ENCODE measurements around the gene ALKAL2. TPM values are rescaled to one million over a fixed set of nuclear protein-coding genes. Genes with fewer than 3 reads are reported as not detected.

ALKAL2 gene
- total and polyA plus RNA-seq, 10 of the 15 experiments (the other 5 are each of a cell fraction or from before 2014, with no cell fraction given): 0.11 to 0.29 (median 0.11) TPM; not detected in 7

GRCh38 chr2:279956-280649 is 7.8 kb downstream of the ALKAL2 start (continued):
- no peak for TF ChIP-seq ZNF274 (IDR thresholded peaks at IDR 0.05; ENCODE audit: insufficient read depth, insufficient read length)
- TF ChIP-seq RELA (IDR thresholded peaks at IDR 0.05; ENCODE audit: borderline replicate concordance, partially characterized antibody): no peak
- no peak for TF ChIP-seq CBFB (IDR thresholded peaks at IDR 0.05; ENCODE audit: low read depth)

- SMC1A ChIA-PET (ENCODE audit: uncharacterized antibody, unreplicated experiment): no interaction called here
- no peak for DNase-seq (ENCODE audit: low read depth, low spot score)
- no peaks in the 10 kb centered on the region; the same call in 1 of the 2 replicates for H4K20me1 ChIP-seq (ENCODE audit: control insufficient read depth, insufficient read depth)
- intact Hi-C loops (cut with micrococcal nuclease; ENCODE audit: unreplicated experiment): no loop called here
- ATAC-seq: no peak
- H3K4me1 ChIP-seq (ENCODE audit: control insufficient read depth, insufficient read depth, low read length): peaks cover 11% of the 10 kb centered on the region
- POLR2A ChIA-PET: no interaction called here
- peaks cover 26 to 42% of the 10 kb centered on the region in 2 experiments for H3K36me3 ChIP-seq (ENCODE audit: control insufficient read depth in 2 of 2, insufficient read depth in 2 of 2, low read length in 1 of 2)
- no TSS peak for BruUV-seq (replicated peaks)
- no peak overlapping the region for H2AFZ ChIP-seq (ENCODE audit: control insufficient read depth, low read depth, low read length)
- CTCF ChIA-PET: no interaction called here
- WGBS (ENCODE audit: insufficient coverage, insufficient replicate concordance, low lambda C conversion rate, missing lambda C conversion rate): 96% methylated on average over 4 of the region's 4 CpGs
- H3K4me3 ChIP-seq: no peak overlapping the region
- no peaks in the 10 kb centered on the region for H3K9me3 ChIP-seq (replicated peaks; ENCODE audit: control insufficient read depth, insufficient read depth, low read length)
- FAIRE-seq: no peak
- H3K4me2 ChIP-seq (ENCODE audit: control insufficient read depth, insufficient read depth): no peak overlapping the region
- no peaks in the 10 kb centered on the region for H3K27me3 ChIP-seq (replicated peaks in 1 of 2; ENCODE audit: control insufficient read depth in 2 of 2, insufficient read depth in 2 of 2, low read length in 1 of 2)
- peaks cover 5% of the 10 kb centered on the region; the same call in 1 of the 2 replicates for H3K79me2 ChIP-seq (ENCODE audit: control insufficient read depth, insufficient read depth, low read length)
- in situ Hi-C loops (cut with MboI): no loop called here
- H3K9ac ChIP-seq (ENCODE audit: control insufficient read depth, insufficient read depth, low read length): no peak overlapping the region
- H3K27ac ChIP-seq (ENCODE audit: control insufficient read depth, insufficient read depth): no peak overlapping the region
- RAD21 ChIA-PET (ENCODE audit: unreplicated experiment): no interaction called here
- TF ChIP-seq SRF (IDR thresholded peaks at IDR 0.05; ENCODE audit: low read depth in 2 of 2, low read length in 2 of 2) (no peak), SUPT20H (IDR thresholded peaks at IDR 0.05; ENCODE audit: borderline replicate concordance, control insufficient read depth, low read depth, low read length) (no peak), BCL11A (IDR thresholded peaks at IDR 0.05; ENCODE audit: low read depth, low read length) (no peak), SKIL (IDR thresholded peaks at IDR 0.05; ENCODE audit: low read depth, poor library complexity, severe bottlenecking) (no peak), SMAD5 (IDR thresholded peaks at IDR 0.05; ENCODE audit: low read depth) (no peak), EZH2 (IDR thresholded peaks at IDR 0.05; ENCODE audit: borderline replicate concordance, control insufficient read depth, low read depth, low read length) (no peak), ZNF207 (IDR thresholded peaks at IDR 0.05; ENCODE audit: borderline replicate concordance) (no peak), BRCA1 (IDR thresholded peaks at IDR 0.05; ENCODE audit: low read depth, low read length) (no peak), ELK1 (IDR thresholded peaks at IDR 0.05; ENCODE audit: low read depth, low read length) (no peak), TCF12 (IDR thresholded peaks at IDR 0.05; ENCODE audit: low read depth, low read length) (no peak), MLLT1 (IDR thresholded peaks at IDR 0.05) (no peak), EP300 (IDR thresholded peaks at IDR 0.05; ENCODE audit: borderline replicate concordance in 1 of 2, control insufficient read depth in 1 of 2, low read depth in 2 of 2, low read length in 2 of 2) (no peak), TARDBP (IDR thresholded peaks at IDR 0.05; ENCODE audit: borderline replicate concordance) (no peak), TBL1XR1 (IDR thresholded peaks at IDR 0.05; ENCODE audit: low read depth, low read length) (no peak)
Measured at GRCh38 chr2:279366-279765, 8.5 kb downstream of the ALKAL2 start.

Measured in GM12878 (cell line).